OCI-LY1 (cell line): Measurements from ENCODE around the gene ACAA1.
"Not testable (repeated sequence)": the region's sequence is repeated elsewhere in the genome, so short reads cannot be mapped to it uniquely, and the experiment has no call there.

Experiments
- H2AFZ ChIP-seq: fragments of 200-600 bp; sonication (generic), shearing (Covaris generic); 2 replicates; pipeline ENCODE4 v1.6.0; 2014; ENCODE audit warnings: antibody characterized with exemption, mild to moderate bottlenecking, low read length
- H3F3A ChIP-seq: fragments of 200-600 bp; sonication (generic), shearing (Covaris generic); 2 replicates; pipeline ENCODE4 v1.6.0; 2014; ENCODE audit warnings: mild to moderate bottlenecking, antibody characterized with exemption, low read length, moderate library complexity; ENCODE audit not compliant: insufficient read depth
- H3K27ac ChIP-seq: fragments of 200-600 bp; sonication (generic); 2 replicates; pipeline ENCODE4 v1.5.1; 2014; ENCODE audit warnings: low read length, mixed run types, mild to moderate bottlenecking, low read depth; ENCODE audit not compliant: poor library complexity, severe bottlenecking
- H3K27me3 ChIP-seq: fragments of 200-600 bp; sonication (generic); 2 replicates; pipeline ENCODE4 v1.6.0; 2014; ENCODE audit warnings: antibody characterized with exemption, mild to moderate bottlenecking, low read length, moderate library complexity; ENCODE audit not compliant: insufficient read depth
- H3K36me3 ChIP-seq: fragments of 200-600 bp; sonication (generic); 2 replicates; pipeline ENCODE4 v1.6.1; 2014; ENCODE audit warnings: mild to moderate bottlenecking, antibody characterized with exemption, low read length, moderate library complexity, mixed read lengths; ENCODE audit not compliant: insufficient read depth
- H3K4me1 ChIP-seq: fragments of 200-600 bp; sonication (generic); 2 replicates; pipeline ENCODE4 v1.5.1; 2014; ENCODE audit warnings: mild to moderate bottlenecking, low read length, moderate library complexity; ENCODE audit not compliant: insufficient read depth, severe bottlenecking
- H3K4me2 ChIP-seq: fragments of 200-600 bp; sonication (generic), shearing (Covaris generic); 2 replicates; pipeline ENCODE4 v1.6.1; 2014; ENCODE audit warnings: low read length
- H3K4me3 ChIP-seq: fragments of 200-600 bp; sonication (generic); 2 replicates; pipeline ENCODE4 v1.5.1; 2014; ENCODE audit warnings: low read length, low read depth, mild to moderate bottlenecking, mixed read lengths; ENCODE audit not compliant: poor library complexity, severe bottlenecking
- H3K79me2 ChIP-seq: fragments of 200-600 bp; shearing (Covaris generic); 2 replicates; pipeline ENCODE4 v1.6.1; 2016; ENCODE audit warnings: mixed run types, low read length, mixed read lengths; ENCODE audit not compliant: insufficient read depth
- H3K9ac ChIP-seq: fragments of 200-600 bp; sonication (generic), shearing (Covaris generic); 2 replicates; pipeline ENCODE4 v1.6.1; 2014; ENCODE audit warnings: mild to moderate bottlenecking, low read length, mixed read lengths
- H3K9me2 ChIP-seq: fragments of 200-600 bp; sonication (generic), shearing (Covaris generic); 2 replicates; pipeline ENCODE4 v1.6.1; 2014; ENCODE audit warnings: low read depth, mild to moderate bottlenecking, low read length, mixed read lengths
- H3K9me3 ChIP-seq: fragments of 200-600 bp; shearing (Covaris generic); 2 replicates; pipeline ENCODE4 v1.6.1; 2014; ENCODE audit warnings: low read length, mixed read lengths
- H4K20me1 ChIP-seq: fragments of 200-600 bp; sonication (generic), shearing (Covaris generic); 2 replicates; pipeline ENCODE4 v1.6.0; 2016; ENCODE audit warnings: mild to moderate bottlenecking, low read length; ENCODE audit not compliant: insufficient read depth
- EZH2 ChIP-seq: fragments of 200-600 bp; sonication (generic), shearing (Covaris generic); IDR thresholded peaks from 2 replicates; pipeline ENCODE4 v1.8.0; 2017; ENCODE audit warnings: borderline replicate concordance, mixed run types, mild to moderate bottlenecking, antibody characterized with exemption, low read length, moderate library complexity, mixed read lengths
- TF ChIP-seq, protein P1 (sequence below): fragments of 200-600 bp; sonication (generic), shearing (Covaris generic); IDR thresholded peaks from 2 replicates; pipeline ENCODE4 v1.5.1; 2017; ENCODE audit warnings: mild to moderate bottlenecking, antibody characterized with exemption, low read length, moderate library complexity, mixed read lengths

The ACAA1 gene

DNA sequence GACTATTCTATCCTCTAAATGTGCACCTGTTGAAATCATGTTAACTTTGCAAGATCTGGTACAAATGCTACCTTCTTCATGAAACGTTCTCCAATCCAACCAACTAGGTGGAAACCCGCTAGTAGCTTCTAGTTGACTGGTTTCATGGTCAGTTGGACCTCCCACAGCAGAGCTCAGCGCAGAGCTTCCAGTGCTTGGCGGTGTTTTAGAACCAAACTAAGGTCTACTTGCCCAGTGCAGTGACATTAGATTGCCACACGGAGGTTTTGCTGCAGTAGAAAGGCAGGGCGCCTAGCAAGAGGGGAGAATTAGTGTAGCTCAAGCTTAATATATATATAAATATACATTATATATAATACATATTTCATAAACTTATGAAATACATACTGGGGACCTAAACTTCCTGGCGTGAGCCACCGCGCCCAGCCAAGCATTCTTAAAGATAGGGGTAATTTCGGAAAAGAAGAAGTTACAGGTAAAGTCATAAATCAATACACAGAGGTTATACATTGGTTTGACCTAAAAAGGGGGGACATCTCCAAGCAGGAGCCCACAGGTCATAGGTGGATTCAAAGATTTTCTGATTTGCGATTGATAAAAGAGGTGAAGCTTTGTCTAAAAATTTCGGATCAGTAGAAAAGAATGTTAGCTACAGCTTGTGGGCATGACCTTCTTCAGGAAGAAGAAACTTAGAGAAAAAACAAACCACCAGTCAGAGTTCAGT lies 26.4 kb upstream of the ACAA1 start:
- Histone ChIP-seq H4K20me1 (no peaks in the 10 kb centered on the region), H3K27me3 (no peaks in the 10 kb centered on the region), H3K4me1 (peaks cover 39% of the 10 kb centered on the region), H2AFZ (peak overlapping the region; percentile 7; the same call in 1 of the 2 replicates), H3K9me3 (no peaks in the 10 kb centered on the region), H3K4me2 (peak overlapping the region; percentile 79), H3K9ac (peak overlapping the region; percentile 95), H3K36me3 (no peaks in the 10 kb centered on the region), H3F3A (no peaks in the 10 kb centered on the region), H3K27ac (peak overlapping the region; percentile 87), H3K9me2 (no peaks in the 10 kb centered on the region), H3K4me3 (peak overlapping the region; percentile 90), H3K79me2 (peaks cover 25% of the 10 kb centered on the region)
- no peak for TF ChIP-seq EZH2
- TF ChIP-seq, protein P1, sequence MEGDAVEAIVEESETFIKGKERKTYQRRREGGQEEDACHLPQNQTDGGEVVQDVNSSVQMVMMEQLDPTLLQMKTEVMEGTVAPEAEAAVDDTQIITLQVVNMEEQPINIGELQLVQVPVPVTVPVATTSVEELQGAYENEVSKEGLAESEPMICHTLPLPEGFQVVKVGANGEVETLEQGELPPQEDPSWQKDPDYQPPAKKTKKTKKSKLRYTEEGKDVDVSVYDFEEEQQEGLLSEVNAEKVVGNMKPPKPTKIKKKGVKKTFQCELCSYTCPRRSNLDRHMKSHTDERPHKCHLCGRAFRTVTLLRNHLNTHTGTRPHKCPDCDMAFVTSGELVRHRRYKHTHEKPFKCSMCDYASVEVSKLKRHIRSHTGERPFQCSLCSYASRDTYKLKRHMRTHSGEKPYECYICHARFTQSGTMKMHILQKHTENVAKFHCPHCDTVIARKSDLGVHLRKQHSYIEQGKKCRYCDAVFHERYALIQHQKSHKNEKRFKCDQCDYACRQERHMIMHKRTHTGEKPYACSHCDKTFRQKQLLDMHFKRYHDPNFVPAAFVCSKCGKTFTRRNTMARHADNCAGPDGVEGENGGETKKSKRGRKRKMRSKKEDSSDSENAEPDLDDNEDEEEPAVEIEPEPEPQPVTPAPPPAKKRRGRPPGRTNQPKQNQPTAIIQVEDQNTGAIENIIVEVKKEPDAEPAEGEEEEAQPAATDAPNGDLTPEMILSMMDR: peak; percentile 25; the same call in 1 of the 2 replicates

DNA sequence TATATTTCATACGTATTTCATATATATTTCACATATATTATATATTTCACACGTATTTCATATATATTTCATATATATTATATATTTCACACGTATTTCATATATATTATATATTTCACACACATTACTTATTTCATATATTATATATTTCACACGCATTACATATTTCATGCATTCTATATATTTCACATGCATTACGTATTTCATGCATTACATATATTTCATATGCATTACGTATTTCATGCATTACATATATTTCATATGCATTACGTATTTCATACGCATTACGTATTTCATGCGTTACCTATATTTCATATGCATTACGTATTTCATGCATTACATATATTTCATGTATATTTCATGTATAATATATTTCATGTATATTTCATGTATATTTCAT lies 23.8 kb upstream of the ACAA1 start:
- H3K4me3 ChIP-seq, H3K27ac ChIP-seq, H3K9ac ChIP-seq, H3K9me2 ChIP-seq, H4K20me1 ChIP-seq, H3K36me3 ChIP-seq, H3K79me2 ChIP-seq, H3K4me2 ChIP-seq, H2AFZ ChIP-seq, H3F3A ChIP-seq, H3K27me3 ChIP-seq, H3K9me3 ChIP-seq: not testable (repeated sequence)
- peaks cover 16% of the 10 kb centered on the region for H3K4me1 ChIP-seq

DNA sequence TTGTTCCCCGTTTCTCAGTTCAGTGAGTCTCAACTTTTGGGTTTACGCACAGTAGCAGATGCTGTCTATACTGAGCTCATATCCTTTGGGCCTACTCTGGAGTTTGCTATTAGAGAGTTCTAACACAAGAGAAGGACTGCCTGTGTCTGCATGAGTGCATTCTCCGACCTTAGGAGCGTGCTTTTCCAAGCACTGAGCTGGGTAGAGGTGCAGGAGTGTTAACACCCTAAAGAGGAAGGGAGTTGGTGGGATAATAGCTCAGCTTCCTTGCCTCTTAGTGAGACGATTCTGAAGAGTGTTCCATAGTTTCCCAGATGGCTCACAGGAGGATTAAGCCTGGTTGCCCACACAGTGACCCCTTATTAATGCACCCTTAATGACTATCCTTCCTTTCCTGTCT lies 21.5 kb upstream of the ACAA1 start:
- Histone ChIP-seq H3K27ac (no peak overlapping the region), H3K79me2 (no peaks in the 10 kb centered on the region), H3K27me3 (no peaks in the 10 kb centered on the region), H3K36me3 (no peaks in the 10 kb centered on the region), H3K9ac (no peak overlapping the region), H2AFZ (no peak overlapping the region), H3K4me3 (no peak overlapping the region), H3K9me2 (no peaks in the 10 kb centered on the region), H4K20me1 (no peaks in the 10 kb centered on the region), H3K4me2 (no peak overlapping the region), H3F3A (no peaks in the 10 kb centered on the region), H3K4me1 (peaks cover 7% of the 10 kb centered on the region), H3K9me3 (no peaks in the 10 kb centered on the region)
- no peak for TF ChIP-seq EZH2
- TF ChIP-seq, protein P1: no peak

DNA sequence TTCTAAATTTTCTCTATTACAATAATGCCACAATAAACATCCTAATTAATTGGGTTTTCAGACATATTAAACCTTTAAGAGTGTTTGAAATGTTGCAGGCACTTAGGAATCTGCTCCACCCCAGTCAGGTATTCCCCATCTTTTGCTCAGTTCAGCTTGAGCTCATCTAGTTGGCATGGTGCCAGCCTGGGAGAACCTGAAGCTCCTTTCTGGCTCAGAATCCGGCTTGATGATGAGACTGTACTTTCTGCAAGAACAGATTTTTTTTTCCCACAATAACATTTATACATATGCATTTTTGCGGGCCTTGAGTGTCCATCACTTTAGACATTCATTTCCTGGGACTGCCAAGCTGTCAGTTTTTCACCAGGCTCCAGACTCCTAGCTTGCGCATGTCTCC lies 20.7 kb upstream of the ACAA1 start:
- H3K9ac ChIP-seq: no peak overlapping the region
- H3K27me3 ChIP-seq: no peaks in the 10 kb centered on the region
- H3K36me3 ChIP-seq: no peaks in the 10 kb centered on the region
- H4K20me1 ChIP-seq: no peaks in the 10 kb centered on the region
- H3F3A ChIP-seq: no peaks in the 10 kb centered on the region
- H2AFZ ChIP-seq: no peak overlapping the region
- H3K9me2 ChIP-seq: no peaks in the 10 kb centered on the region
- no peak overlapping the region for H3K4me2 ChIP-seq
- no peaks in the 10 kb centered on the region for H3K4me1 ChIP-seq
- no peak overlapping the region for H3K4me3 ChIP-seq
- no peaks in the 10 kb centered on the region for H3K9me3 ChIP-seq
- H3K79me2 ChIP-seq: no peaks in the 10 kb centered on the region
- TF ChIP-seq EZH2: no peak
- TF ChIP-seq, protein P1: no peak
- no peak overlapping the region for H3K27ac ChIP-seq
